T-cell (primary cell): ENCODE data around the gene UAP1L1. TPM values are rescaled to one million over a fixed set of nuclear protein-coding genes. Genes with fewer than 3 reads are reported as not detected.

Source experiments
- ATAC-seq, 4 experiments: fragments of 200-7000 bp in 3 of 4; fragments of 150-1000 bp in 1 of 4; cut with Tn5 transposase; replicated peaks in 1 of 4; 1 replicate in 3 of 4; 2 replicates in 1 of 4; pipeline ENCODE4 v1.10.0; 2021; ENCODE audit warnings: moderate library complexity in 3 of 4, mild to moderate bottlenecking in 2 of 4, moderate number of reproducible peaks in 1 of 4
- CTCF ChIA-PET, 2 donors: fragments of 300-600 bp; sonication (Branson Sonifier 250); formaldehyde crosslinking; loops; one replicate each; lab custom pipeline; 2022; ENCODE audit warnings: antibody characterized with exemption in 2 of 2; lab: Charles Lee
- POLR2A ChIA-PET, 2 donors: fragments of 300-600 bp; sonication (Branson Sonifier 250); formaldehyde crosslinking; loops; one replicate each; lab custom pipeline; 2022; ENCODE audit warnings: antibody characterized with exemption in 2 of 2; lab: Charles Lee
- DNase-seq, 35 experiments: peaks; one replicate each; pipeline versions ENCODE4 v3.0.0 to v3.0.0-alpha.2; 2013 to 2023
- H3K27ac ChIP-seq: one replicate; pipeline ENCODE4 v1.5.1; 2013; ENCODE audit warnings: low read length
- H3K27me3 ChIP-seq, 2 experiments: replicated peaks in 1 of 2; 1 replicate in 1 of 2; 2 replicates in 1 of 2; pipeline versions ENCODE4 v1.6.1 to v1.7.0; 2013; ENCODE audit warnings: low read length in 1 of 2, mixed read lengths in 1 of 2; ENCODE audit not compliant: control insufficient read depth in 2 of 2, insufficient read depth in 2 of 2; ENCODE audit errors: extremely low read depth in 1 of 2
- H3K36me3 ChIP-seq, 2 donors: 1 replicate in 1 of 2; 2 replicates in 1 of 2; pipeline versions ENCODE4 v1.6.1 to v1.7.0; 2013; ENCODE audit warnings: low read length in 1 of 2; ENCODE audit not compliant: control insufficient read depth in 2 of 2, insufficient read depth in 1 of 2; ENCODE audit errors: extremely low read depth in 1 of 2
- H3K4me1 ChIP-seq, 2 experiments: 1 replicate in 1 of 2; 2 replicates in 1 of 2; pipeline versions ENCODE4 v1.6.1 to v1.7.0; 2013; ENCODE audit warnings: low read length in 2 of 2, mixed read lengths in 1 of 2; ENCODE audit not compliant: insufficient read depth in 2 of 2, control insufficient read depth in 1 of 2; ENCODE audit errors: extremely low read depth in 1 of 2
- H3K4me3 ChIP-seq, 2 donors: 1 replicate in 1 of 2; 2 replicates in 1 of 2; pipeline versions ENCODE4 v1.5.1 to v1.7.0; 2013; ENCODE audit warnings: mild to moderate bottlenecking in 2 of 2, low read length in 1 of 2, moderate library complexity in 1 of 2; ENCODE audit not compliant: control insufficient read depth in 1 of 2; ENCODE audit errors: extremely low read depth in 1 of 2
- H3K9me3 ChIP-seq: 2 replicates; pipeline ENCODE4 v1.7.0; 2013
- H3K27ac Mint-ChIP-seq, 2 donors: one replicate each; pipeline ENCODE4 v1.8.0; 2020 to 2021; ENCODE audit warnings: mild to moderate bottlenecking in 2 of 2, mixed read lengths in 2 of 2
- H3K27me3 Mint-ChIP-seq, 2 donors: one replicate each; pipeline ENCODE4 v1.8.0; 2021 to 2022; ENCODE audit warnings: mixed read lengths in 2 of 2
- H3K36me3 Mint-ChIP-seq: one replicate; pipeline ENCODE4 v1.8.0; 2021; ENCODE audit warnings: mixed read lengths
- H3K4me1 Mint-ChIP-seq, 3 donors: one replicate each; pipeline ENCODE4 v1.8.0; 2020 to 2022; ENCODE audit warnings: mixed read lengths in 3 of 3, mild to moderate bottlenecking in 1 of 3
- H3K4me3 Mint-ChIP-seq, 3 donors: one replicate each; pipeline ENCODE4 v1.8.0; 2020 to 2022; ENCODE audit warnings: mild to moderate bottlenecking in 3 of 3, mixed read lengths in 3 of 3, moderate library complexity in 3 of 3
- H3K9me3 Mint-ChIP-seq, 3 donors: one replicate each; pipeline ENCODE4 v1.8.0; 2020 to 2022; ENCODE audit warnings: mixed read lengths in 3 of 3
- WGBS: methylation state at CpG from one replicate; pipeline ENCODE4 v1.1.5; 2013; ENCODE audit warnings: missing lambda C conversion rate; ENCODE audit not compliant: insufficient coverage; 5-methylcytosine and 5-hydroxymethylcytosine counted together
- total RNA-seq, 35 experiments: library from RNA in 6 of 35; stranded (reverse) in 6 of 35; fragments of 120-200 nt in 1 of 35; gene quantifications; one replicate each; pipeline versions ENCODE4 v1.2.1 to v1.2.4 and lab custom pipeline; 2013 to 2026

Gene UAP1L1
- total RNA-seq, 5 donors from 2014 or later (not counting 1 experiment from before 2014, with no cell fraction given): 11.3 to 32.8 (median 19.3) TPM

- no peak overlapping the region for H3K27ac ChIP-seq
- no peak for DNase-seq
- Mint-ChIP-seq H3K27me3 (no peaks in the 10 kb centered on the region), H3K36me3 (peaks cover 8% of the 10 kb centered on the region), H3K9me3 (no peaks in the 10 kb centered on the region), H3K4me3 (no peak overlapping the region), H3K4me1 (peaks cover 10 to 22% (median 12%) of the 10 kb centered on the region in 3 donors), H3K27ac (no peak overlapping the region)
- WGBS: 96% methylated on average over 14 of the region's 16 CpGs
- H3K27me3 ChIP-seq: peaks cover 0 to 8% of the 10 kb centered on the region in 2 experiments
- H3K9me3 ChIP-seq: no peaks in the 10 kb centered on the region
- CTCF ChIA-PET: no interaction called here
- H3K36me3 ChIP-seq: peaks cover 0 to 14% of the 10 kb centered on the region in 2 donors
- no peak overlapping the region for H3K4me3 ChIP-seq
- no peak for ATAC-seq
- peaks cover 7 to 31% of the 10 kb centered on the region in 2 experiments for H3K4me1 ChIP-seq
- POLR2A ChIA-PET: no interaction called here
Observed at GRCh38 chr9:137082222-137082924, 5.1 kb downstream of the UAP1L1 start.

- no peak overlapping the region for H3K4me3 Mint-ChIP-seq
- ChIA-PET CTCF (no interaction called here), POLR2A (no interaction called here)
- 77% methylated on average over 4 of the region's 8 CpGs for WGBS
- H3K9me3 Mint-ChIP-seq: no peaks in the 10 kb centered on the region
- Histone ChIP-seq H3K9me3 (no peaks in the 10 kb centered on the region), H3K4me3 (no peak overlapping the region), H3K27me3 (peaks cover 0 to 8% of the 10 kb centered on the region in 2 experiments), H3K4me1 (peaks cover 11 to 33% of the 10 kb centered on the region in 2 experiments), H3K27ac (no peak overlapping the region), H3K36me3 (peaks cover 0 to 14% of the 10 kb centered on the region in 2 donors)
- H3K4me1 Mint-ChIP-seq: peaks cover 16 to 28% (median 17%) of the 10 kb centered on the region in 3 donors
- H3K36me3 Mint-ChIP-seq: peaks cover 8% of the 10 kb centered on the region
- no peak for DNase-seq
- H3K27ac Mint-ChIP-seq: no peak overlapping the region
- no peaks in the 10 kb centered on the region for H3K27me3 Mint-ChIP-seq
- no peak for ATAC-seq
Observed at GRCh38 chr9:137082925-137083290, 5.6 kb downstream of the UAP1L1 start.

- Histone ChIP-seq H3K27me3 (peaks cover 0 to 6% of the 10 kb centered on the region in 2 experiments), H3K36me3 (peaks cover 0 to 14% of the 10 kb centered on the region in 2 donors), H3K9me3 (no peaks in the 10 kb centered on the region), H3K4me3 (no peak overlapping the region), H3K27ac (no peak overlapping the region), H3K4me1 (peaks cover 13 to 28% of the 10 kb centered on the region in 2 experiments)
- Mint-ChIP-seq H3K4me3 (no peak overlapping the region), H3K36me3 (peaks cover 8% of the 10 kb centered on the region), H3K9me3 (no peaks in the 10 kb centered on the region), H3K27ac (no peak overlapping the region), H3K4me1 (peaks cover 20 to 31% (median 22%) of the 10 kb centered on the region in 3 donors), H3K27me3 (no peaks in the 10 kb centered on the region)
- ChIA-PET CTCF (no interaction called here), POLR2A (no interaction called here)
- WGBS: 85% methylated on average over 6 of the region's 12 CpGs
- DNase-seq: no peak
- ATAC-seq: no peak
Observed at GRCh38 chr9:137083394-137084004, 6.2 kb downstream of the UAP1L1 start.

DNA sequence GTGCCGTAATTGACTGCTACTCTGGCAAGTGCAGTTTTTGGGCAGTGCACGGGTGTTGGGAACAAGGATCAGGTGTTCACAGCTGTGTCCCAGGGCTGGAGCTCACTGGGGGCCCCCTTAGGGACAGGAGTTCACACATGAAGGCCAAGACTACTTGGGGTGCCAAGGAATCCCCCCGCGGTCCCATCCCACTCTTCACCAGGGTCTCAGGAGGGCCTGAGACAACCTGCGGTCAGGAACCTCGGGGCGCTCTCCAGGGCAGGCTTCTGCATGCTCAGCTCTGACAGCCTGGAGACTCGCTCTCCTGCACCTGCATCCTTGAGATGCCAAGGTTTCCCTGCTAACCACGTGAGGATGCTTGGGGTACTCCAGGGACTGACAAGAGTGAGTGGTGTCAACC, 7.2 kb downstream of the UAP1L1 start:
- ChIA-PET POLR2A (no interaction called here), CTCF (no interaction called here)
- Histone ChIP-seq H3K9me3 (no peaks in the 10 kb centered on the region), H3K27ac (no peak overlapping the region), H3K36me3 (peaks cover 0 to 24% of the 10 kb centered on the region in 2 donors), H3K4me3 (no peak overlapping the region), H3K4me1 (peaks cover 13 to 25% of the 10 kb centered on the region in 2 experiments), H3K27me3 (peaks cover 0 to 3% of the 10 kb centered on the region in 2 experiments)
- no peak for DNase-seq
- 83% methylated on average over 9 of the region's 9 CpGs for WGBS
- Mint-ChIP-seq H3K4me1 (peaks cover 29 to 40% (median 30%) of the 10 kb centered on the region in 3 donors), H3K9me3 (no peaks in the 10 kb centered on the region), H3K4me3 (no peak overlapping the region), H3K27ac (no peak overlapping the region), H3K36me3 (peaks cover 14% of the 10 kb centered on the region), H3K27me3 (no peaks in the 10 kb centered on the region)
- no peak for ATAC-seq

- no peaks in the 10 kb centered on the region for H3K27me3 Mint-ChIP-seq
- H3K4me3 Mint-ChIP-seq: peak overlapping the region; percentile 79 to 93 (median 87)
- peak overlapping the region; percentile 67 to 75 for H3K4me3 ChIP-seq
- H3K36me3 ChIP-seq: peaks cover 7 to 28% of the 10 kb centered on the region in 2 donors
- peaks cover 0 to 3% of the 10 kb centered on the region in 2 experiments for H3K27me3 ChIP-seq
- no peaks in the 10 kb centered on the region for H3K9me3 Mint-ChIP-seq
- H3K4me1 ChIP-seq: peaks cover 13 to 31% of the 10 kb centered on the region in 2 experiments
- peak in 6 of 35 experiments; percentile 13 to 39 (median 16) for DNase-seq
- ChIA-PET POLR2A (interaction anchor here (0.6 to 1.5 kb wide), 6 partner anchors 10 to 158 kb away, joined by 3 to 12 read pairs (median 7); partner anchors contain the start of genes SAPCD2 (in 1 of the 2), TPRN (in 1 of the 2) and TUBB4B (in 1 of the 2)), CTCF (interaction anchor here (0.6 to 1.8 kb wide), 7 partner anchors 10 to 185 kb away, joined by 3 to 42 read pairs (median 3); partner anchors contain the start of genes ABCA2 (in 1 of the 2) and SAPCD2 (in 1 of the 2))
- ATAC-seq: peak in 3 of 4 experiments; percentile 6 to 11 (median 8)
- WGBS: under 1% methylated on average over 58 of the region's 58 CpGs
- peaks cover 12% of the 10 kb centered on the region for H3K36me3 Mint-ChIP-seq
- H3K9me3 ChIP-seq: no peaks in the 10 kb centered on the region
- peaks cover 28 to 38% (median 32%) of the 10 kb centered on the region in 3 donors for H3K4me1 Mint-ChIP-seq
- peak overlapping the region; percentile 87 to 94 for H3K27ac Mint-ChIP-seq
- H3K27ac ChIP-seq: peak overlapping the region; percentile 61
Observed at GRCh38 chr9:137085920-137086530, 8.7 kb downstream of the UAP1L1 start.
